T-helper 2 cell treated with Interferon-gamma antibody and Interleukin-4, amounts not matched to agents 100 ng/mL and 5 ng/mL, for 36 hours (primary cell): ENCODE data around the gene PLXNA2. TPM values are rescaled to one million over a fixed set of nuclear protein-coding genes. Genes with fewer than 3 reads are reported as not detected.

Experiments used
- intact Hi-C: fragments of 100-400 bp; cut with micrococcal nuclease; formaldehyde crosslinking; loops from one replicate; pipeline ENCODE4 v1.15.1; 2023
- total RNA-seq: library from RNA; stranded (reverse); gene quantifications from 2 replicates; pipeline ENCODE4 v1.2.3, GENCODE V29; 2022

The PLXNA2 gene
- total RNA-seq, 1 donor from 2014 or later: 0.39 TPM

DNA sequence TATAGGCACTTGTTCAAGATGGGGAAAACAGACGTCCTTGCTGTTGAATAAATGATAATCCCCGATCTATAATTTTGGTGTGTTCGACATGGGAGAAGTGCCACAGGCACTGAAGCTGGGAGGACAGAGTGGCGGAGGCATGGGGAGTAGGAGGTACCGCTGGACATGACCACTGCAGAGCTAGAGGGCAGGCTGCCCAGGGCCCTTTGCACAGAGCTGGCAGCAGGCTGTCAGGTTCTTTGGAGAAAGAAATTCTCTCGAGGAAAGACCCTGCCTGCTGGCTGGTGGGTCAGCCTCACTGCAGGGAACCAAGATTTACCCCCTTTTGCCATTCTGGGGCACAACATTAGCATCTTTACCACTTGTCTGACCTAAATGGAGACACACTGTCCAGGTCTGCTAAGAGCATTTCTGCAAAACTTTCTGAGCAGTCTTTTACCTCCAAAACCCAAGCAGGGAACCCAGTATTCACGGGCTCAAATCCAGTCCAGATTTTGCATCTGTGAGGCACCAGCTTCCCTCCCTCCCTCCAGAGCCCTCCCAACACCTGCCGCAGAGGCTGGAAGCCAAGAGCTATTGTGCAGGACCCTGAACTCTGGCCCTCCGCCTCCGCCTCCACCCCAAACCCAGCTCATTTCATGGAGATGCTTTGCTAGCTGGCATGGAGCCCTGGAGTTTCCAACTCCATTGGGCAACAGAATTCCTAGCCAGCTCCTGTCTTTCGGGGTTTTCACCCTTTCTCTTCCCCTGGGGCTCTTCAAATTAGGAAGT is 142.3 kb downstream of the PLXNA2 start:
- intact Hi-C loops: no loop called here

DNA sequence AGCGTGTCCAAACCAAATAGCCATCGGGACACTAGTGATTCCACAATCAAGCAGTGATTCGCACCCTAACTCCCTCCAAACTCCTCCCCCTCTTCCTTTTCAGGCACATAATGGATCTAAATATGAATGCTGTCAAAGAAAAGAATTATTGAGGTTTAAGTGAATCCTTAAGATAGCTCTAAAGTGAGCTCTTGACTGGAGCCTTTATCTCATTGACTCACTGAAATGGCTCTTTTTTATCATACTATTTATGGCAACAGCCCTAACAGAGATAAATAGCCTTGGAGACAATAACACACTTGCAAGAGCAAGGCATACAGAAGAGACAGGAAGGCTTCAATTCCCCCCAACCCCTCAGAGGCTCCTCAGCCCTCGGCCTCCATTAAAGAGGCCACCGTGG is 143.3 kb downstream of the PLXNA2 start:
- intact Hi-C loops: no loop called here

DNA sequence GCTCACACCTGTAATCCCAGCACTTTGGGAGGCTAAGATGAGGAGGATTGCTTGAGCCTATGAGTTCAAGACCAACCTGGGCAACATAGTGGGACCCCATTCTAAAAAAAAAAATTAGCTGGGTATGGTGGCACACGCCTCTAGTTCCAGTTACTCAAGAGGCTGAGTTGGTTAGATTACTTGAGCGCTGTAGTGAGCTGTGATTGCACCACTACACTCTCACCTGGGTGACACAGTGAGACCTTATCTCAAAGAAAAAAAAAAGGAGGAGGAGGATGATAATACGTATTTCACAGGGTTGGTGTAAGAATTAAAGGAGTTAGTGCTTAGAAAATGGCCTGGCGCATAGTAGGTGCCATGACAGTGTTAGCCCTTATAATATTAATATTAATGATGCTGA is 144.1 kb downstream of the PLXNA2 start:
- intact Hi-C loops: no loop called here

DNA sequence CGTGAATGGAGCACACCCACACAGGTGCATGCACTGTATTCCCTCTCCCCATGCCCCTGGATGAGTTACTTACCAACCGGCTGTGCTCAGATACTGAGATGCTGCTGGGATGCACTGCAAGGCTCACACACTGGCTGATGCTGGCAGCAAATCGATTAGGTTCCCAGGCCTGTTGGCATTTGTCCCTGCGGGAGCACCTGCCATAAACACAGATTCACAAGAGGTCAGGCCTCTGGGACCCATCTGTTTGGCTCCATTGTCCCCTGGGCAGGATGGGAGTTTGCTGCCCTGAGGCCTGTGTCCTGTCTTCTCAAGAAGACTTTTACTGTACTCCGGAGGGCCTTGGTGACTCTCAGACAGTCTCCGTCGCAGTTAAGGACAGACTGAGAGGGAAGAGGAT is 145.4 kb downstream of the PLXNA2 start:
- intact Hi-C loops: no loop called here

- intact Hi-C loops: loop anchor here (1.0 to 5.0 kb wide), 2 partner anchors 73 to 148 kb away; partner anchors contain the start of gene PLXNA2
Observed at GRCh38 chr1:208093754-208094719, 150.1 kb downstream of the PLXNA2 start.

- intact Hi-C loops: loop anchor here (1.0 to 5.0 kb wide), 2 partner anchors 72 to 149 kb away; partner anchors contain the start of gene PLXNA2
Observed at GRCh38 chr1:208093046-208093445, 151.1 kb downstream of the PLXNA2 start.

DNA sequence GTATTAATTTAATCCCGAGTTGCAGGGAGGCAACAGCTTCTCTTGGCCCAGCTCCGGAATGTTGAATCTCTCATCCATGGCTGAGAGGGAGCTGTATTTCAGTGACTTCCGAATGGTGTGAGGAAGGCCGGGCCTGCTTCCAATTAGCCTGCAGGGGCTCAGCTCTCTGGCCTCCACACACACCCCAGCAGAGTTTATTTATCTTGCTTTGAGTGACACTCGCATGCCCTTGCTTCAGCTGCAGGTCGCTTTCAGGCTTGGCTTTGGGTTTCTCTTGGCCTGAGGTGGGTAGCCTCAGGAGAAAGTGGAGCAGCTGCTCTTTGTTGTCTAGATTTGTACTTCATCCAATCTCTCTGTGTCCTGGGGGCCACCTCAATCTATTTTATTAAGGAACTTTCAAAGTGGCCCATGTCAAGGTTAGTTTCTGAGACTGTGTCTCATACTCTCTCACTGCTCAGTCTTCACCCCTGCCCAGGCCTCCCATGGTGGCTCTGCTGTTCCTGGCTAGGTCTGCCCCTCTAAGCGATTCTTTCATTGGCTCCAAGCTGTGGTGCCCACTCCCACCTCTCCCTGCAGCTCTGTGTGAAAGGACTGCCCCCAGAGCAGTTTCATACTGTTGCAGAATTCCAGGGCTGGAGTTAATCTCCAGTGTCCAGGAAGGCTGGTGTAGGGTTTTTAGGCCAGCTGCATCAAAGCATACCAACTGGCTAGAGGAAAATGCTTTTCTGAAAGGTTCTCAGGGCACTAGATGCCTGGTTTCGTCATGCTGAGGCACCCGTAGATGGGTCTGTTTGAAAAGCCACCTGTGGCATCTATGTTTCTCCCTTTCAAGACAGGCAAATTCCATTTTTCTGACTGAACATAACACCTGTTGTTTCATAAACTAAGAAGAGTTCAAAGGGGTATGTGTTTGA is 153.5 kb downstream of the PLXNA2 start:
- intact Hi-C loops: loop anchor here (5.0 kb wide), 1 partner anchor 152 kb away; the partner anchor contains the start of gene PLXNA2

DNA sequence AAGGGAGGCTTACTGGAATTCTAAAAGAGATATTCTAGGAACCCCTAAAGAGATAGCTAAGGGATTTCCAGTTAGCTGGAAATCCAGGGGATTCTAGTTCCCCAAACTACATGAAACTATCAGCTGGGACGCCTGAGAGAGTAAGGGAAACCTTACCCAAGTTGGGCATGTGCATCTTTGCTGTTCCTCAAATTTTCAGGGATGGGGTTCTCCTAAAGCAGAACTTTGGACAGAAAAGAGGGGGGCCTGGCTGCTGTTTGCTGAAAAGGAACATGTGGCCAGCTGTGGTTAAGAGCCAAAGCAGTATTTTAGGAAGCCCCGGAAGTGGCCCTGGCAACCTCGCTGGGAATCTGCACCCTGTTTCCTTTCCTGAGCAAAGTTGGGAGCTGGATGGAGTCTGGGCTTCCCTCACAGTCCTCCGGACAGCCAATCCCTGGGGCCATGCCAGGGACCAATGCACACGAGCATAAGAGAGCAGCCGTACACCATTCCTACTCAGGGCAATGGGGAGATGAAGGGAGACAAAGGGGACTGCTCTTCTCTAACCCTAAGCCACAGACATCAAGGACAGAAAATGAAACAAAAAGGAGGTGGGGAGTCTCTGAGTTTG is 154.3 kb downstream of the PLXNA2 start:
- intact Hi-C loops: loop anchor here (5.0 kb wide), 1 partner anchor 152 kb away; the partner anchor contains the start of gene PLXNA2

- intact Hi-C loops: no loop called here
Observed at GRCh38 chr1:208089149-208089548, 155.0 kb downstream of the PLXNA2 start.

DNA sequence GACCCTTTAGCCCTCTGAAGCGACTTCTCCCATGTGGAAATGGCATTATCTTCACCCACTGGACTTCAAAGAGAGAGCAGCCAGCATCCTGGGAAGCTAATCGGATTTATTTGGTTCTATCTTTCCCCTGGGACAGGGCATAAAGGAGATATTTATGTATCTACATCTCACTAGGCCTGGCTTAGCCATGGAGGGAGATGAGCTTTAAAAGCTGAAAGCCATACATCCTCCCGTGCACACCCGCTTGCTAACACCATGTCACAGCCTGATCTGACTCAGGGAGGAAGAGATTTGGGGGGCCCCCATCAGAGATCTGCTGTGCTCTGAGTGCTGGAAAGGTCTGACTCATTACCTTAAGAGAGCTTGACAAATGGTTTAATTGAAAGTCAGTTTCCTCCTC is 155.9 kb downstream of the PLXNA2 start:
- intact Hi-C loops: no loop called here

GRCh38 chr1:208085655-208086515 is 158.3 kb downstream of the PLXNA2 start:
- intact Hi-C loops: no loop called here

DNA sequence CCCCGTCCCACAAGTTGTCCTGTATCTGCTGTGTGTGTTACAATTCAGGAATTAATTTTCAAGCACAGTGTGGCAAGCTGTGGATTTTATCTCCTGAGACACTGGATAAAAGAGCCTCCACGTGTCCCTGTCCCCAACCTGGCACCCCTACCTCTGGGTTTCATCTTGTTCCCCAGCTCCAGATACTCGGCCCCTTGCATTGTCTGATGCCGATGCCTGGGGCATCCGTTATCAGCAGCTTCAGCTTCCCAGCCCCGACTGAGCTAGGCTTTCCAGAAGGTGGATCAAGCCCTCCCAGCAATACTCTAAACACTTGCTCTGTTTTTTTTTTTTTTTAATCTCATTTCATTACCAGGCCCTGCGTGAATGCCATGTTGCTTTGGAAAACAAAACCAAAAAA is 159.4 kb downstream of the PLXNA2 start:
- intact Hi-C loops: no loop called here

DNA sequence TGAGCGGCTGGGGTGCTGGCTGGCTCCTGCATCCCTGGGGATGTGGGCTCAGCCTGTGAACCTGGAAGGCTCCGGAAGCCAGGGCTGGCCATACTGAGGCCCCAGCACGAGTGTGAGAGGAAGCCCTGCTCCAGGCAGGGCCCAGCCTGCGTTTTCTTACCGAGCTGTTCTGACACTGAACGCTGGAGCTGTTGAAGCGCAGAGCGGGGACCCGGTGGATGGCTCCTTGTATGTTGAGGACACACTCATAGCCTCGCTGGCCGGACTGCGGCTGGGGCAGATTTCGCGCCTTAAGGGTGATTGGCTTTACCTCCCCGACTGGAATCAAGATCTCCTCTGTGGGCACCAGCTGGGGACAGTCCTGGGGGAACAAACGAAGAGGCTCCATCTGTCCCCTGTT is 160.0 kb downstream of the PLXNA2 start:
- intact Hi-C loops: no loop called here

GRCh38 chr1:208083715-208084085 is 160.5 kb downstream of the PLXNA2 start:
- intact Hi-C loops: no loop called here

DNA sequence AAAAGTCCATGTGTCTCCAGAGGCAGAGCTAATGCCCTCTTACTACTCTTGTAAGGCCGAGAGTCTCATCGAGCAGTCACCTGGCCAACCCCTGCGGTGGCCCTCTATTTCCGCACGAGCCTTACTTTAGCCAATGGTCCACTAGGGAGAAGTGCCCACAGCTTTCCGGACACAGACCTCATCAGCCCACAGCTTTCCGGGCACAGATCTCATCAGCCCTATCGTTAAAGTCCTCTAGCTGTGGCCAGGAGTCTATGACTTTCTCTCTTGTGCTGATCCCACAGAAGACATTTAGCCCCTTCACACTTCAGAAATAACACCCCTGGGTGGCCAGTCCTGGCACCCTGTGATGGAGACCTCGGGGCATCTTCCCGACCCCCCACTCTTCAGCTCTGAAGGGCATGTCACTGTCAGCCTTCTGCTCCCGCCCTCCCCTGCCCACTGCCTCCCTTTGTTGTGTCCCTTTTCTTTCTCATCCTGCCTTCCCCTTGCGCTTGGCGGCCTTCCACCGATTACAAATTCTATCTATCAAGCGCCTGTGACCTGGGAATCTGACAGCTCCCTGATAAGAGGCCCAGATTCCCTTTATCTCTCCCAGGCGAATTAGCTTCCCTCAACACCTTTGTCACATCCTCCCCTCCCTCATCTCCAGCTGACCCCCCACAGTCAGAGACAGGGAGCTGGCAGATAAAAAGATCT is 161.0 kb downstream of the PLXNA2 start:
- intact Hi-C loops: no loop called here

GRCh38 chr1:208081972-208082371 is 162.2 kb downstream of the PLXNA2 start:
- intact Hi-C loops: no loop called here

GRCh38 chr1:208080396-208081286 is 163.5 kb downstream of the PLXNA2 start:
- intact Hi-C loops: no loop called here

DNA sequence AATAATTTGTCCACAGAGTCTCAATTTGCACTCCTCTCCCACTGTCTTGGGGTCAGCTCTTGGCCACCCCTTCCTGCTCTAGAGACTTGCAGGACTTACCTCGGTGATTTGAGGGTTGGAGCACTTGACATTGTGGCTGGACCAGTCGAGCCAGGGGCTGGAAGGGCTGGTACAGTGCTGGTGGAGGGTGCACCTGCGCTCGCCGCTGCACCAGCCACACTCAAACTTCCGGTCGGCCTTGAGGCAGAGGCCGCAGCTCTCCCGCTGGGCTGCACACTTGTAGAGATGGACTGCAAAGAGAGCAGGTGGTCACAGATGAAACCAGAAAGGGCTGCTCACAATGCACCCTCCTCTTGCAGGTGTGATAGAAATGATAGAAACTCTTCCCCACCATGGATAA is 165.0 kb downstream of the PLXNA2 start:
- intact Hi-C loops: no loop called here
